ENCODE data around the gene DDX3X. TPM values are rescaled to one million over a fixed set of nuclear protein-coding genes. Genes with fewer than 3 reads are reported as not detected.
A peak's percentile ranks its signal among the peaks of the same experiment; 100 is the strongest.
"Not testable (repeated sequence)": the region's sequence is repeated elsewhere in the genome, so short reads cannot be mapped to it uniquely, and the experiment has no call there.

Gene DDX3X
- total and polyA plus RNA-seq, 8 donors = 38.3 to 434 (median 110) TPM

GRCh38 chrX:41391606-41392005, 57.6 kb downstream of the DDX3X start:
- H3K9me3 ChIP-seq = no peaks in the 10 kb centered on the region
- TF ChIP-seq POLR2AphosphoS5 (IDR thresholded peaks at IDR 0.05) (peak in 1 of 3 donors; percentile 14), POLR2A (IDR thresholded peaks at IDR 0.05) (no peak)
- TF ChIP-seq, protein P1, sequence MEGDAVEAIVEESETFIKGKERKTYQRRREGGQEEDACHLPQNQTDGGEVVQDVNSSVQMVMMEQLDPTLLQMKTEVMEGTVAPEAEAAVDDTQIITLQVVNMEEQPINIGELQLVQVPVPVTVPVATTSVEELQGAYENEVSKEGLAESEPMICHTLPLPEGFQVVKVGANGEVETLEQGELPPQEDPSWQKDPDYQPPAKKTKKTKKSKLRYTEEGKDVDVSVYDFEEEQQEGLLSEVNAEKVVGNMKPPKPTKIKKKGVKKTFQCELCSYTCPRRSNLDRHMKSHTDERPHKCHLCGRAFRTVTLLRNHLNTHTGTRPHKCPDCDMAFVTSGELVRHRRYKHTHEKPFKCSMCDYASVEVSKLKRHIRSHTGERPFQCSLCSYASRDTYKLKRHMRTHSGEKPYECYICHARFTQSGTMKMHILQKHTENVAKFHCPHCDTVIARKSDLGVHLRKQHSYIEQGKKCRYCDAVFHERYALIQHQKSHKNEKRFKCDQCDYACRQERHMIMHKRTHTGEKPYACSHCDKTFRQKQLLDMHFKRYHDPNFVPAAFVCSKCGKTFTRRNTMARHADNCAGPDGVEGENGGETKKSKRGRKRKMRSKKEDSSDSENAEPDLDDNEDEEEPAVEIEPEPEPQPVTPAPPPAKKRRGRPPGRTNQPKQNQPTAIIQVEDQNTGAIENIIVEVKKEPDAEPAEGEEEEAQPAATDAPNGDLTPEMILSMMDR (IDR thresholded peaks at IDR 0.05) = no peak
- intact Hi-C loops (cut with DNase I; ENCODE audit: low total_unique reads) = no loop called here
- peak overlapping the region in 3 of 5 donors; percentile 55 to 71 (median 59) for H3K27ac ChIP-seq
- 31 to 77% (median 54%) methylated on average over 4 to 9 of the region's 9 CpGs for WGBS, 5 donors
- H3K4me1 ChIP-seq = no peaks in the 10 kb centered on the region
- no peak overlapping the region for H3K4me3 ChIP-seq
- H3K36me3 ChIP-seq = no peaks in the 10 kb centered on the region
- H3K27me3 ChIP-seq = no peaks in the 10 kb centered on the region
- DNase-seq = peak; percentile 57 to 68

- Histone ChIP-seq H3K36me3 (no peaks in the 10 kb centered on the region), H3K4me3 (no peak overlapping the region), H3K27me3 (no peaks in the 10 kb centered on the region), H3K9me3 (peaks cover 0 to 22% (median 12%) of the 10 kb centered on the region in 4 donors), H3K27ac (no peak overlapping the region), H3K4me1 (no peaks in the 10 kb centered on the region)
- intact Hi-C loops (cut with DNase I; ENCODE audit: low total_unique reads) = no loop called here
- DNase-seq = peak in 1 of 2 donors; percentile 22
- 31 to 60% (median 55%) methylated on average over 7 to 8 of the region's 8 CpGs for WGBS, 5 donors
- TF ChIP-seq EP300 (IDR thresholded peaks at IDR 0.05) (no peak), POLR2AphosphoS5 (IDR thresholded peaks at IDR 0.05) (no peak), POLR2A (IDR thresholded peaks at IDR 0.05) (no peak)
- TF ChIP-seq, protein P1 (IDR thresholded peaks at IDR 0.05) = no peak
These were observed 60.3 kb downstream of the DDX3X start for GRCh38 chrX:41394293-41394692.

DNA sequence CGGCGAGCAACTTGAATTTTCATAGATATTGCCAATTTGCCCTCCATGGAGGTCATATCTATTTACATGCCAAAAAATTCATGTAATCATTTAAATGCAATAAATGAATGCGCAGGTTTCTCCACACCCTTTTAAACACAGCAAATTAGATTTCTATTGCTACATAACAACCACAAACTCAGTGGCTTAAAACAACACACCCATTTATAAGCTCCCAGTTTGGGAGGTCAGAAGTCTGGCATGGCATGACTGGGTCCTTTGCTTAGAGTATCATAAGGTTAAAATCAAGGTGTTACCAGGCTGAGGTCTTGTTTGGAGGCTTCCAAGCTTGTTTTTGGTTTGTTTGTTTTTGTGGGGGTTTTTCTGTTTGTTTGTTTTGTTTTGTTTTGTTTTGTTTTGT, 63.3 kb downstream of the DDX3X start:
- Histone ChIP-seq H3K27ac (no peak overlapping the region), H3K4me3 (no peak overlapping the region), H3K4me1 (no peaks in the 10 kb centered on the region), H3K27me3 (no peaks in the 10 kb centered on the region), H3K9me3 (peaks cover 0 to 22% (median 12%) of the 10 kb centered on the region in 4 donors), H3K36me3 (no peaks in the 10 kb centered on the region)
- intact Hi-C loops (cut with DNase I; ENCODE audit: low total_unique reads) = no loop called here
- WGBS, 5 donors = 91 to 98% (median 95%) methylated on average over 3 of the region's 3 CpGs
- DNase-seq = no peak
- TF ChIP-seq POLR2AphosphoS5 (IDR thresholded peaks at IDR 0.05) (no peak), EP300 (IDR thresholded peaks at IDR 0.05) (no peak), POLR2A (IDR thresholded peaks at IDR 0.05) (no peak)
- TF ChIP-seq, protein P1 (IDR thresholded peaks at IDR 0.05) = no peak

GRCh38 chrX:41397768-41398167, 63.8 kb downstream of the DDX3X start:
- no peaks in the 10 kb centered on the region for H3K27me3 ChIP-seq
- H3K9me3 ChIP-seq = peaks cover 0 to 22% (median 12%) of the 10 kb centered on the region in 4 donors
- no peak overlapping the region for H3K27ac ChIP-seq
- no peak overlapping the region for H3K4me3 ChIP-seq
- DNase-seq = no peak
- intact Hi-C loops (cut with DNase I; ENCODE audit: low total_unique reads) = no loop called here
- H3K36me3 ChIP-seq = no peaks in the 10 kb centered on the region
- TF ChIP-seq POLR2A (IDR thresholded peaks at IDR 0.05) (no peak), POLR2AphosphoS5 (IDR thresholded peaks at IDR 0.05) (no peak), EP300 (IDR thresholded peaks at IDR 0.05) (no peak)
- TF ChIP-seq, protein P1 (IDR thresholded peaks at IDR 0.05) = no peak
- H3K4me1 ChIP-seq = no peaks in the 10 kb centered on the region
- 41 to 100% (median 71%) methylated on average over 1 to 2 of the region's 2 CpGs for WGBS, 5 donors

DNA sequence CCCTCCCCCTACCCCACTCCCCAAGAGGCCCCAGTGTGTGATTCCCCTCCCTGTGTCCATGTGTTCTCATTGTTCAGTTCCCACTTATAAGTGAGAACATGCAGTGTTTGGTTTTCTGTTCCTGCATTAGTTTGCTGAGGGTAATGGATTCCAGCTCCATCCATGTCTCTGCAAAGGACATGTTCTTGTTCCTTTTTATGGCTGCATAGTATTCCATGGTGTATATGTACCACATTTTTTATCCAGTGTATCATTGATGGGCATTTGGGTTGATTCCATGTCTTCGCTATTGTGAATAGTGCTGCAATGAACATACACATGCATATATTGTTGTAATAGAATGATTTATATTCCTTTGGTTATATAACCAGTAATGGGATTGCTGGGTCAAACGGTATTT, 68.6 kb downstream of the DDX3X start:
- intact Hi-C loops (cut with DNase I; ENCODE audit: low total_unique reads); H3K36me3 ChIP-seq; H3K4me1 ChIP-seq; H3K27ac ChIP-seq; H3K27me3 ChIP-seq; H3K4me3 ChIP-seq; DNase-seq: not testable (repeated sequence)
- WGBS, 5 donors = 85 to 96% (median 92%) methylated on average over 2 of the region's 2 CpGs
- H3K9me3 ChIP-seq = peaks cover 0 to 15% (median 8%) of the 10 kb centered on the region in 4 donors
